Spleen (tissue), 11 donors: Measurements from ENCODE around the gene TYSND1. TPM values are rescaled to one million over a fixed set of nuclear protein-coding genes. Genes with fewer than 3 reads are reported as not detected.

Experiments used
- DNase-seq: peaks from one replicate; pipeline ENCODE4 v3.0.0-alpha.2; 2020
- H3K27ac ChIP-seq, 8 donors: fragments of 200-600 bp; sonication (generic) in 7 of 8; 1 replicate in 4 of 8; 2 replicates in 4 of 8; pipeline versions ENCODE4 v1.5.0 to v1.8.0; 2016 to 2021; ENCODE audit warnings: inconsistent platforms in 4 of 8, mild to moderate bottlenecking in 4 of 8, moderate library complexity in 1 of 8
- H3K27me3 ChIP-seq, 7 donors: fragments of 200-600 bp; sonication (generic) in 6 of 7; replicated peaks in 1 of 7; 1 replicate in 4 of 7; 2 replicates in 3 of 7; pipeline versions ENCODE4 v1.5.0 to v1.8.0; 2016 to 2021; ENCODE audit warnings: inconsistent platforms in 3 of 7, mild to moderate bottlenecking in 1 of 7
- H3K36me3 ChIP-seq, 6 donors: fragments of 200-600 bp; sonication (generic) in 5 of 6; 1 replicate in 4 of 6; 2 replicates in 2 of 6; pipeline versions ENCODE4 v1.5.0 to v1.8.0; 2016 to 2021; ENCODE audit warnings: inconsistent platforms in 2 of 6
- H3K4me1 ChIP-seq, 6 donors: fragments of 200-600 bp; sonication (generic) in 5 of 6; 1 replicate in 3 of 6; 2 replicates in 3 of 6; pipeline versions ENCODE4 v1.5.0 to v1.8.0; 2016 to 2021; ENCODE audit warnings: inconsistent platforms in 3 of 6
- H3K4me3 ChIP-seq, 8 donors: fragments of 200-600 bp; sonication (generic) in 7 of 8; 1 replicate in 4 of 8; 2 replicates in 4 of 8; pipeline versions ENCODE4 v1.5.0 to v1.8.0; 2016 to 2021; ENCODE audit warnings: inconsistent platforms in 4 of 8, mild to moderate bottlenecking in 4 of 8, moderate library complexity in 2 of 8
- H3K9me3 ChIP-seq, 8 donors: fragments of 200-600 bp; sonication (generic) in 7 of 8; 1 replicate in 4 of 8; 2 replicates in 4 of 8; pipeline versions ENCODE4 v1.5.0 to v1.8.0; 2016 to 2021; ENCODE audit warnings: inconsistent platforms in 4 of 8
- POLR2A ChIP-seq, 3 donors: fragments of 450-650 bp; IDR thresholded peaks; one replicate each; pipeline ENCODE4 v1.5.1; 2017; ENCODE audit warnings: antibody characterized with exemption in 3 of 3, mild to moderate bottlenecking in 1 of 3
- POLR2AphosphoS5 ChIP-seq, 3 donors: sonication (generic); formaldehyde crosslinking; IDR thresholded peaks; one replicate each; pipeline ENCODE4 v1.5.1; 2017; ENCODE audit warnings: antibody characterized with exemption in 3 of 3
- WGBS, 5 donors: extraction: QIAGEN DNeasy Blood & Tissue Kit in 3 of 5; methylation state at CpG; one replicate each; pipeline versions ENCODE4 v1.1.5 to v1.1.7; 2013 to 2018; 5-methylcytosine and 5-hydroxymethylcytosine counted together
- intact Hi-C: fragments of 100-400 bp; cut with DNase I; formaldehyde crosslinking; loops from one replicate; pipeline ENCODE4 v1.15.0; 2023; ENCODE audit warnings: low total_unique reads
- polyA plus RNA-seq, 3 donors: library from polyadenylated mRNA; stranded (reverse); fragments of 200-250 nt; gene quantifications; one replicate each; pipeline ENCODE4 v1.2.1, GENCODE V29; 2013
- total RNA-seq, 7 donors: library from RNA; depleted of rRNA in 3 of 7; stranded (reverse); fragments of >200 nt in 3 of 7; fragmentation: NEBNext Ultra II Directional in 4 of 7; extraction: Animal tissue kit (Norgen Biotek cat#: 25700) in 4 of 7; gene quantifications; one replicate each; pipeline versions ENCODE4 v1.1.0 to v1.2.1, GENCODE V29; 2016 to 2021
- TF ChIP-seq, protein P1 (sequence below), 11 experiments: fragments of 200-600 bp in 7 of 11; fragments of 450-650 bp in 4 of 11; sonication (generic) in 4 of 11; IDR thresholded peaks in 8 of 11; conservative IDR thresholded peaks in 3 of 11; 1 replicate in 7 of 11; 2 replicates in 4 of 11; pipeline versions ENCODE4 v1.4.0 to v1.8.0; 2016 to 2021; ENCODE audit warnings: antibody characterized with exemption in 11 of 11, inconsistent platforms in 4 of 11, mild to moderate bottlenecking in 1 of 11
- donor health status: healthy with polysubstance abuse.
- donor health status: DM: no; HTN: no; CAD: no; lungs with moderate emphysema.
- donor health status: DM: no; HTN: no; CAD: no.
- donor health status: Bipolar disorder and iron deficiency.
- donor health status: healthy.
- donor health status: DM: no; HTN: no; CAD: no.
- donor health status: DM: yes; HTN: yes; CAD: no.

TYSND1 gene
- total and polyA plus RNA-seq, 10 donors, result 14.1 to 20.9 (median 16.9) TPM

DNA sequence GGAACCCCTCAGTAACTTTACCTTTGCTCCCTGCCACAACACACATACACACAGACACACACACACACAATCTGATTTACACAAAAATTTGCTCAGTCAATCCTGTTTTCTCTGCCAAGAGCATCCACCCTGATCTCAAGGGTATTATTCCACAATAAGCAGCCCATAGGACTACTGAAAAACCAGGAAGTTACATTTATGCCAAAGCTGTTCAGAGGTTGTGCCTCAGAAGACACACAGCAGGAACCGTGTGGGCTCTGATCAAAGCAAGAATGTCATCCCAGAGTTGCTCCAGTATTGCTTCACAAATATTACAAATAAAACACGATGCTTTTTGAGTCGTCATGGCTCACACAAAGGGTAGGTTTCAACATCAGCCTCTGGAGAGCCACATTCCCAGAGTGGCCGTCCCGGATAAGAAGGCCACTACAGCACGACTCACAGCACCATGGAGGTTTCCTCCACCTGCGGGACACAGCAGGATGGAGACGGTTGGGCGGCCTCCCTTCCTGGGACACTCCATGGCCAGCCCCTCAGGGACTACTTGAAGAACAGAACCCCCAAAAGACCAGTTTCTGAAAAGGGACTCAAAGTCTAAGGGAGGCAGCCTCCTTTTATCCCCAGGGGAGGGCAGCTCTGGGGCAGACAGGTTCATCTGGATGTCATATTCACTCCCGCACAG is 15.5 kb downstream of the TYSND1 start:
- Histone ChIP-seq H3K36me3 (peaks cover 0 to 8% (median 0%) of the 10 kb centered on the region in 6 donors), H3K27me3 (peaks cover 0 to 8% (median 0%) of the 10 kb centered on the region in 7 donors), H3K4me1 (peaks cover 0 to 39% (median 27%) of the 10 kb centered on the region in 6 donors), H3K27ac (peak overlapping the region in 2 of 8 donors; percentile 3 to 24), H3K4me3 (peak overlapping the region in 1 of 8 donors; percentile 83), H3K9me3 (no peaks in the 10 kb centered on the region)
- intact Hi-C loops, result no loop called here
- peak; percentile 65 for DNase-seq
- 84 to 94% (median 87%) methylated on average over 10 of the region's 10 CpGs for WGBS, 5 donors
- TF ChIP-seq, protein P1, sequence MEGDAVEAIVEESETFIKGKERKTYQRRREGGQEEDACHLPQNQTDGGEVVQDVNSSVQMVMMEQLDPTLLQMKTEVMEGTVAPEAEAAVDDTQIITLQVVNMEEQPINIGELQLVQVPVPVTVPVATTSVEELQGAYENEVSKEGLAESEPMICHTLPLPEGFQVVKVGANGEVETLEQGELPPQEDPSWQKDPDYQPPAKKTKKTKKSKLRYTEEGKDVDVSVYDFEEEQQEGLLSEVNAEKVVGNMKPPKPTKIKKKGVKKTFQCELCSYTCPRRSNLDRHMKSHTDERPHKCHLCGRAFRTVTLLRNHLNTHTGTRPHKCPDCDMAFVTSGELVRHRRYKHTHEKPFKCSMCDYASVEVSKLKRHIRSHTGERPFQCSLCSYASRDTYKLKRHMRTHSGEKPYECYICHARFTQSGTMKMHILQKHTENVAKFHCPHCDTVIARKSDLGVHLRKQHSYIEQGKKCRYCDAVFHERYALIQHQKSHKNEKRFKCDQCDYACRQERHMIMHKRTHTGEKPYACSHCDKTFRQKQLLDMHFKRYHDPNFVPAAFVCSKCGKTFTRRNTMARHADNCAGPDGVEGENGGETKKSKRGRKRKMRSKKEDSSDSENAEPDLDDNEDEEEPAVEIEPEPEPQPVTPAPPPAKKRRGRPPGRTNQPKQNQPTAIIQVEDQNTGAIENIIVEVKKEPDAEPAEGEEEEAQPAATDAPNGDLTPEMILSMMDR (IDR thresholded peaks at IDR 0.05 in 8 of 11, conservative IDR thresholded peaks at IDR 0.05 in 3 of 11), result no peak
- TF ChIP-seq POLR2A (IDR thresholded peaks at IDR 0.05), result no peak
- TF ChIP-seq POLR2AphosphoS5 (IDR thresholded peaks at IDR 0.05), result no peak

DNA sequence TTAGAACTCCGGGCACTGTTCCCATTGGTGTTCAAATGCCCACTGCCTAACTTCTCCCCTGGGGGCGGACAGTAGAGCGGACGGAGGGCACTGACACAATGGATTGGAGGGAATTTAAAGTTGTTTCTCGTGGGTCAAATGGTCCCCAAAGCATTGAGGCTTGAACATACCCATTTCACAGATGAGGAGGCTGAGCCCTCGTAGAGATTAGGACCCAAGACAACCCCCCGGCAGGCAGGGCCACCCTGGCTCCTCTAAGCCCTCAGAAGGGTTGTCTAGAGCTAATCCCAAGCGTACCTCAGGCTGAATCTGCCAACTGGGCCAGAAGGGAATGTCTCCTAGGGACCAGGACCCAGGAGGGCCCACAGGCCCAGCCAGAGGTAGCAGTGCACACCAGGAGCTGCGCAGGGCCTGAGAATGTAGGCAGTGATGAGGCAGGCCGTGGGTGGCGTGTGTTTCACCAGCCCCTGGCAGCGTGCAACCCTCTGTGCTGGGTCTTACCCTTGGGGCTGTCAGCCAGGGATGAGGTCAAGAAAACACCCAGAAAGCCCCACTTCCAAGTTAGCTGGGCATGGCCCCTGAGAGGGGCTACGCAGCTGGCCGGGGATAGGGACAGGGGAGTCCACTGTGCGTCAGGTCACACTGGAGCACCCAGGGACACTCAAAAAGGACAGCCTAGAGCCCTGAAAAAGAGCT is 19.7 kb downstream of the TYSND1 start:
- Histone ChIP-seq H3K27me3 (no peaks in the 10 kb centered on the region), H3K36me3 (peaks cover 0 to 27% (median 0%) of the 10 kb centered on the region in 6 donors), H3K4me1 (peaks cover 0 to 18% (median 9%) of the 10 kb centered on the region in 6 donors), H3K27ac (no peak overlapping the region), H3K9me3 (no peaks in the 10 kb centered on the region), H3K4me3 (no peak overlapping the region)
- 93 to 98% (median 96%) methylated on average over 8 to 15 of the region's 15 CpGs for WGBS, 5 donors
- TF ChIP-seq POLR2A (IDR thresholded peaks at IDR 0.05) (no peak), POLR2AphosphoS5 (IDR thresholded peaks at IDR 0.05) (no peak)
- TF ChIP-seq, protein P1 (IDR thresholded peaks at IDR 0.05 in 8 of 11, conservative IDR thresholded peaks at IDR 0.05 in 3 of 11), result no peak
- DNase-seq, result peak; percentile 54
- intact Hi-C loops, result no loop called here

DNA sequence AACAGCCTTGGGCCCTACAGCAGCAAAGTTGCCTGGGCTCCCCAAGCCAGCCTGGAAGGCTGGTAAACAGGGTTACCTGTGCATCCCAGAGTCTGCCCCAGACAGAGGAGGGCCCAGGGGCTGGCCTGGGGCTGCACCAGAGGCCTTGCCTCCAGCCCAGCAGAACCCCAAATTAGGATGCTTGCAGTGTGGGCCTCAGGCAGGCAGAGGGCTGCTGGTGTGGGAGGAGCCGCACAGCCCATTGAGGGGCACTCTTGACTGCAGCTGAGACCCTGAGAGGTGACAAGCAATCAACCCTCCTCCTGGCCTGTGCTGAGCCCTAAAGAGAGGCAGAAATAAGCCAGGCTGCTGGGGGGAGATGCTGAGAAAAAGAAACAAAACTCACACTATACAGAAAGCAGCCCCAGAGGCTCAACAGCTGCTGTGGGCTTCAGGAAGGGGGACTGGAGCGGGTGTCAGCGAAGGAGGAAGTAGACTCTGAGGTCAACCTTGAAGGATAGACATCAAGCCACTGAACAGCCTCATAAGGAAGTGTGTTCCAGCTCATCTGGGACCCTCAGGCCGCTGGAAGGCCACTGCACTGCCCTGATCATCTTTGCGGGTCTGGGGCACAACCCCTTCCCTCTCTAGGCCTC is 20.5 kb downstream of the TYSND1 start:
- WGBS, 5 donors, result 34 to 57% (median 43%) methylated on average over 5 of the region's 5 CpGs
- Histone ChIP-seq H3K4me1 (peaks cover 0 to 9% (median 1%) of the 10 kb centered on the region in 6 donors), H3K9me3 (no peaks in the 10 kb centered on the region), H3K27me3 (no peaks in the 10 kb centered on the region), H3K4me3 (no peak overlapping the region), H3K36me3 (peaks cover 0 to 32% (median 0%) of the 10 kb centered on the region in 6 donors), H3K27ac (no peak overlapping the region)
- DNase-seq, result peak; percentile 51
- no peak for TF ChIP-seq POLR2AphosphoS5 (IDR thresholded peaks at IDR 0.05)
- TF ChIP-seq, protein P1 (IDR thresholded peaks at IDR 0.05 in 8 of 11, conservative IDR thresholded peaks at IDR 0.05 in 3 of 11), result no peak
- TF ChIP-seq POLR2A (IDR thresholded peaks at IDR 0.05), result no peak
- intact Hi-C loops, result no loop called here
